Measurements from ENCODE around the gene STAG2.

STAG2 gene

GRCh38 chrX:123973921-123974320 is 12.4 kb downstream of the STAG2 start:
- in situ Hi-C loops (cut with HindIII; ENCODE audit: low sequenced_read_pairs) = no loop called here

GRCh38 chrX:123975180-123975579 is 13.7 kb downstream of the STAG2 start:
- in situ Hi-C loops (cut with HindIII; ENCODE audit: low sequenced_read_pairs) = no loop called here

- in situ Hi-C loops (cut with HindIII; ENCODE audit: low sequenced_read_pairs) = no loop called here
Measured at GRCh38 chrX:123976706-123977316, 15.3 kb downstream of the STAG2 start.

GRCh38 chrX:123983240-123983639 is 21.7 kb downstream of the STAG2 start:
- in situ Hi-C loops (cut with HindIII; ENCODE audit: low sequenced_read_pairs) = no loop called here

GRCh38 chrX:123986377-123986776 is 24.9 kb downstream of the STAG2 start:
- in situ Hi-C loops (cut with HindIII; ENCODE audit: low sequenced_read_pairs) = no loop called here

GRCh38 chrX:123988423-123989111 is 27.1 kb downstream of the STAG2 start:
- in situ Hi-C loops (cut with HindIII; ENCODE audit: low sequenced_read_pairs) = no loop called here

- in situ Hi-C loops (cut with HindIII; ENCODE audit: low sequenced_read_pairs) = no loop called here
Measured at GRCh38 chrX:123989235-123989634, 27.7 kb downstream of the STAG2 start.

- in situ Hi-C loops (cut with HindIII; ENCODE audit: low sequenced_read_pairs) = loop anchor here (5.0 kb wide), 1 partner anchor 102 kb away; no protein-coding TSS in a partner anchor
Measured at GRCh38 chrX:123990169-123990568, 28.7 kb downstream of the STAG2 start.

GRCh38 chrX:123990602-123991001 is 29.1 kb downstream of the STAG2 start:
- in situ Hi-C loops (cut with HindIII; ENCODE audit: low sequenced_read_pairs) = loop anchor here (5.0 kb wide), 1 partner anchor 102 kb away; no protein-coding TSS in a partner anchor

GRCh38 chrX:123993326-123993725 is 31.8 kb downstream of the STAG2 start:
- in situ Hi-C loops (cut with HindIII; ENCODE audit: low sequenced_read_pairs) = loop anchor here (5.0 kb wide), 1 partner anchor 99 kb away; no protein-coding TSS in a partner anchor

- in situ Hi-C loops (cut with HindIII; ENCODE audit: low sequenced_read_pairs) = loop anchor here (5.0 kb wide), 1 partner anchor 98 kb away; no protein-coding TSS in a partner anchor
Measured at GRCh38 chrX:123993904-123994635, 32.6 kb downstream of the STAG2 start.

GRCh38 chrX:123994730-123995129 is 33.2 kb downstream of the STAG2 start:
- in situ Hi-C loops (cut with HindIII; ENCODE audit: low sequenced_read_pairs) = loop anchor here (5.0 kb wide), 1 partner anchor 98 kb away; no protein-coding TSS in a partner anchor

GRCh38 chrX:124001581-124001980 is 40.1 kb downstream of the STAG2 start:
- in situ Hi-C loops (cut with HindIII; ENCODE audit: low sequenced_read_pairs) = no loop called here

- in situ Hi-C loops (cut with HindIII; ENCODE audit: low sequenced_read_pairs) = no loop called here
Measured at GRCh38 chrX:124005228-124005627, 43.7 kb downstream of the STAG2 start.

- in situ Hi-C loops (cut with HindIII; ENCODE audit: low sequenced_read_pairs) = no loop called here
Measured at GRCh38 chrX:124010157-124010556, 48.7 kb downstream of the STAG2 start.

GRCh38 chrX:124010566-124010965 is 49.1 kb downstream of the STAG2 start:
- in situ Hi-C loops (cut with HindIII; ENCODE audit: low sequenced_read_pairs) = no loop called here

GRCh38 chrX:124015721-124016120 is 54.2 kb downstream of the STAG2 start:
- in situ Hi-C loops (cut with HindIII; ENCODE audit: low sequenced_read_pairs) = no loop called here

GRCh38 chrX:124016825-124017224 is 55.3 kb downstream of the STAG2 start:
- in situ Hi-C loops (cut with HindIII; ENCODE audit: low sequenced_read_pairs) = no loop called here

GRCh38 chrX:124018023-124018422 is 56.5 kb downstream of the STAG2 start:
- in situ Hi-C loops (cut with HindIII; ENCODE audit: low sequenced_read_pairs) = no loop called here

GRCh38 chrX:124023838-124024238 is 62.3 kb downstream of the STAG2 start:
- in situ Hi-C loops (cut with HindIII; ENCODE audit: low sequenced_read_pairs) = no loop called here

GRCh38 chrX:124026529-124026928 is 65.0 kb downstream of the STAG2 start:
- in situ Hi-C loops (cut with HindIII; ENCODE audit: low sequenced_read_pairs) = no loop called here

- in situ Hi-C loops (cut with HindIII; ENCODE audit: low sequenced_read_pairs) = no loop called here
Measured at GRCh38 chrX:124028182-124028581, 66.7 kb downstream of the STAG2 start.

Measured in endothelial cell of hepatic sinusoid (primary cell).